ENCODE measurements around the gene FAM20A.
"Not testable (repeated sequence)": the region's sequence is repeated elsewhere in the genome, so short reads cannot be mapped to it uniquely, and the experiment has no call there.

Gene FAM20A

DNA sequence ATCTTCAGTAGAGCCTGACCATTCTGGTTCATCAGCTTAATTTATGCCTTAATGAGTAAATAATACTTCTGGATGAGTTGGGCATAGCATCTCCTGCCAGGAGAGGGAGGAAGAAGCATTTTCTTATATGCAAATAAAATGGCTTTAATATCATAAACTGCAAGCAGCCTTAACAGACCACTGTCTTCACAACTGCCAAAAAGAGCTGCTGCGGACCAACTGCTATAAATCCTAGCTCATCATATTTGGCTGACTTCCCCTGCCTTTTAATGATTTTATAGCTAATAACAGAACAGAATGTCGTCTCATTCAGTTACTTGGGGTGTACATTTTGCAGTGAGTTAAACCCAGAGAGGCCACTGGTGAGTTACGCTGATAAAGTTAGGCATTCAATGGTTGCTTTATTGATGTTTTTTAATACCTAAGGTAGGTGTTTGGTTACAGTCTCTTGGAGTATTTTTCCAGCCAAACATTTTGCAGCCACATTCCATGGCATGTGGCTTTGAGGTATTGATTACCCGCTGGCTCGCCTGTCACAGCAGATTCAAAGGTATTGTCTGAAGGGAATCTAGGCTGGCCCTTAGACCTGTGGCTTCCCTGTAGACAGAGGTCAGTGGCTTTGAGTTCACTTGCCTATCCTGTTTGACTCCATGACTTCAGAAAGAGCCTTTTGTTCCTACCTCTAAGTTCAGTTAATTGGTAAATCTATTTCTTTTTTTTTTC is 16.4 kb downstream of the FAM20A start:
- Histone ChIP-seq H3K9ac (ENCODE audit: low read depth, low read length) (no peak overlapping the region), H3K4me1 (ENCODE audit: control insufficient read depth, insufficient read depth, low read length) (no peaks in the 10 kb centered on the region), H3K4me3 (ENCODE audit: low read length) (no peak overlapping the region), H3K9me3 (replicated peaks; ENCODE audit: low read length) (no peaks in the 10 kb centered on the region), H3K36me3 (ENCODE audit: insufficient read depth, low read length) (no peaks in the 10 kb centered on the region), H3K27me3 (ENCODE audit: control insufficient read depth, insufficient read depth, low read length) (no peaks in the 10 kb centered on the region), H3K4me2 (ENCODE audit: low read length) (no peak overlapping the region)

DNA sequence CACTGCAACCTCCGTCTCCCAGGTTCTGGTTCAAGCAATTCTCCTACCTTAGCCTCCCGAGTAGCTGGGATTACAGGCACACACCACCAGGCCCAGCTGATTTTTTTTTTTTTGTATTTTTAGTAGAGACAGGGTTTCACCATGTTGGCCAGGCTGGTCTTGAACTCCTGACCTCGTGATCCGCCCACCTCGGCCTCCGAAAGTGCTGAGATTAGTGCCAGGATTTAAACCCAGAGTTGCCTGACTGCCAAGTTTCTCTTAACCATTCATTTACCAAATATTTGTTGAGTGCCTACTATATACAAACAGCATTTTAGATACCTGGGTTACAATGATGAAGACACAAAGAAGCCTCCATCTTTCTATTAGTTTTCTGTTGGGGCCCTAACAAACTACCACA is 18.3 kb downstream of the FAM20A start:
- not testable (repeated sequence) for H3K9ac ChIP-seq (ENCODE audit: low read depth, low read length); H3K9me3 ChIP-seq (replicated peaks; ENCODE audit: low read length); H3K27me3 ChIP-seq (ENCODE audit: control insufficient read depth, insufficient read depth, low read length); H3K4me1 ChIP-seq (ENCODE audit: control insufficient read depth, insufficient read depth, low read length); H3K36me3 ChIP-seq (ENCODE audit: insufficient read depth, low read length); H3K4me3 ChIP-seq (ENCODE audit: low read length); H3K4me2 ChIP-seq (ENCODE audit: low read length)

DNA sequence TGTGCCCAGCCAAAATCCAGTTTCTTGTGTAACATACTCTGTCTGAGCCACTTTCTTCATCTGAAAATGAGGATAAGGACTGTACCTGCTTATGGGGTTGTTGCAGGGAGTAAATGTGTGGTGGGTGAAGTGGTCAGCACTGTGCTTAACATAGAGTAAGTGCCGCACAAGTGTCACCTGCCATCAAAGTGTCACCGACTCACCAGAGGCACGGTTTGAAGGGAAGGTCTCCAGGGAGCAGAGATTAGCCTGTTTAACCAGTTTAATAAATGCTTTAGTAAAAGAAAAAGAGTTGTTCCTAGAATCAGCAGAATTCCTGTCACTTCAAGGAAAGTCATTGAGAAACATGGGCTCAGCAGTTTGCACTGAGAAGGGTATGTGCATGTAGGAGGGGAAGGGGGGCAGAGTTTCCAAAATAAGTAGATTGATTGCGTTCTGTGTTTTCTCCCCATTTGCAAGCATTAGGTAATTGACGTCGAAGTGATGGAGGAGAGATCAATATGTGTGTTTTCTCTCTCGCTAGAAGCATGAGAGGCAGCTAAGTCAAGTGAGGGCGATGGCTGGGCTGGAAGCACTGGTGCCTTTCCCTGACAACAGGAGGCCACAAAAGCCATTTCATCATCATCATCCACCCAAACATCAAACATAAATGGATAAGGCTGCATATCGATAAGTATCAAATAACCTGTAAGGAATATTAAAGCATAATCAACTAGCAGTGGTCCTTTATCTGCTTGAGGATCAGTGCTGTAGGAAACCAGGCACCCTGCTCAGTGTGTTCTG is 19.1 kb downstream of the FAM20A start:
- Histone ChIP-seq H3K36me3 (ENCODE audit: insufficient read depth, low read length) (no peaks in the 10 kb centered on the region), H3K9ac (ENCODE audit: low read depth, low read length) (no peak overlapping the region), H3K4me1 (ENCODE audit: control insufficient read depth, insufficient read depth, low read length) (no peaks in the 10 kb centered on the region), H3K4me3 (ENCODE audit: low read length) (no peak overlapping the region), H3K27me3 (ENCODE audit: control insufficient read depth, insufficient read depth, low read length) (peaks cover 3% of the 10 kb centered on the region), H3K4me2 (ENCODE audit: low read length) (no peak overlapping the region), H3K9me3 (replicated peaks; ENCODE audit: low read length) (no peaks in the 10 kb centered on the region)

DNA sequence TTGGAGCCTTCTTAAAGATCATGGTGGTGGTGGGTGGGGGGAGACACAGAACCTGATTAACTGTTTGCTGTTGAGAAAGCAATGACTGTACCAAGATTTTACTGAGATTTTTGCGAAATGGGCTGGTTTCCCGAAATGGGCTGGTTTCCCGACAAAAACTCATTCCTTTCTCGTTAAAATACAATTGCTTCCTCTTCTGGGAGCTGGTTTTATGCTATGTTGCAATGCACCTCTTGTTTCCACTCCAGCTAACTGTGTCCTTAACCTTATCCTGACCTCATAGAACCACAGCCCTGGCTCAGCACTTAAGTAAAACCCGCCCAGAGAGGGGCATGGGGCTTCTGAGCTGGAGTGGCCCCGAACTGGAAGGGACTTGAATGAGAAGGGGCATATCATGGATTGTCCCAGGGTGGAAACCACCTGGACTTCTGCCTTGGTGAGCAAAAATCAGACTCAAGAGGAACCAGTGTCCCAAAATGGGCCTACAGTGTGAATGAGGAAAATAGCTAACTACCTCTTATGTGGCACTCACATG is 20.9 kb downstream of the FAM20A start:
- Histone ChIP-seq H3K9ac (ENCODE audit: low read depth, low read length) (no peak overlapping the region), H3K9me3 (replicated peaks; ENCODE audit: low read length) (no peaks in the 10 kb centered on the region), H3K4me2 (ENCODE audit: low read length) (no peak overlapping the region), H3K27me3 (ENCODE audit: control insufficient read depth, insufficient read depth, low read length) (peaks cover 3% of the 10 kb centered on the region), H3K36me3 (ENCODE audit: insufficient read depth, low read length) (no peaks in the 10 kb centered on the region), H3K4me1 (ENCODE audit: control insufficient read depth, insufficient read depth, low read length) (no peaks in the 10 kb centered on the region), H3K4me3 (ENCODE audit: low read length) (no peak overlapping the region)

DNA sequence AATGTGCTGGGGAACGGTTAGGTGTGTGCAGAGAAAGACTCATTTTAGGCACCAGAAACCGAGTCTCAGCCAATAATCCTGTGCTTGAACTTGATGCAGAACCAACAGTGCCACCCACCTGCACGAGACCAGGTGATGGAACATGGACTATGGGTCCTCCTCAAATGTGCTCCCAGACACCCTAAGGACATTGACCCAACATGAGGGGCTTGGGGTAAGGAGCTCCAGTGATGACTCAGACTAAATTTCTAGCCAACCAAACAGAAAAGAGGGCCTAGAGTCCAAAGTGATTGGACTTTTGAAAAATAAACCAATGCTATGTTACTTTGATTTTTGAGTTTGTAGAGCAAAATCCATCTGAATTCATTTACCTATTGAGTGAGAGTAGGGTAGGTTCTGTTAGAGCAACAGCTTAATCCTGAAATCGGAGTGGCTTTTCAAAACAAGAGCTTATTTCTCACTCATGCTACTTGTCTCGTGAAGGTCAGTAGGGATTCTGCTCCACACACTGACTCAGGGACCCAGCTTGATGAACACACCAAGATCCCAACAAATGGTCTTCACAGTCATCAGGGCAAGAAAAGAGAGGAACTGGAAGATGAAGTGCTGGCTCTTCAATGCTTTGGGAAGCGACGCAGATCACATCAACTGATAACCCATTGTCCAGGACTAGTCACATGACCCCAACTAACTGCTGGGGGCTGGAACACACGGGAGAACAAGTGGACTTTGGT is 21.8 kb downstream of the FAM20A start:
- Histone ChIP-seq H3K27me3 (ENCODE audit: control insufficient read depth, insufficient read depth, low read length) (peaks cover 3% of the 10 kb centered on the region), H3K36me3 (ENCODE audit: insufficient read depth, low read length) (no peaks in the 10 kb centered on the region), H3K9me3 (replicated peaks; ENCODE audit: low read length) (no peaks in the 10 kb centered on the region), H3K4me1 (ENCODE audit: control insufficient read depth, insufficient read depth, low read length) (no peaks in the 10 kb centered on the region), H3K4me3 (ENCODE audit: low read length) (no peak overlapping the region), H3K9ac (ENCODE audit: low read depth, low read length) (no peak overlapping the region), H3K4me2 (ENCODE audit: low read length) (no peak overlapping the region)

DNA sequence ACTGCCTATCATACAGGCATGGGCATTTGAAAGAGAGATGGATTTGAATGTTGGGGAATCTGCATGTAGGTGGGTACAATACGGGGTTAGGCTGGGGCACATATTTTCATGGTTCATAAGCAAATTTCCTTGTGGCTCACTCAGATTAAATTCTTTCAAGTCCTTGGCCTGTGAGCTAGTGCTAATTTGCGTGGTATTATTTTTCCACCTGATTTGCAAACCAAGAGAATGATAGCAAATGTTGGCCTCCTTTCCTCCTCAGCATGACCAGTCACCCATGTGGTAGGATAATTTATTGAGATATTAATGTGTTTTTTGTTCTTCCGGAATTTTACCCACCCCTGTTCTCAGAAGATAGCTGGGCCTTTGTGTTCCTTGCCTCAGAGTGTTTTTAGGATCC is 22.9 kb downstream of the FAM20A start:
- H3K4me3 ChIP-seq (ENCODE audit: low read length): no peak overlapping the region
- peaks cover 3% of the 10 kb centered on the region for H3K27me3 ChIP-seq (ENCODE audit: control insufficient read depth, insufficient read depth, low read length)
- no peaks in the 10 kb centered on the region for H3K4me1 ChIP-seq (ENCODE audit: control insufficient read depth, insufficient read depth, low read length)

GRCh38 chr17:68577497-68577821 is 23.7 kb downstream of the FAM20A start:
- Histone ChIP-seq H3K4me3 (ENCODE audit: low read length) (no peak overlapping the region), H3K36me3 (ENCODE audit: insufficient read depth, low read length) (no peaks in the 10 kb centered on the region), H3K9ac (ENCODE audit: low read depth, low read length) (no peak overlapping the region)

More for the DNA sequence above, 22.9 kb downstream of the FAM20A start:
- Histone ChIP-seq H3K4me2 (ENCODE audit: low read length) (no peak overlapping the region), H3K9ac (ENCODE audit: low read depth, low read length) (no peak overlapping the region), H3K9me3 (replicated peaks; ENCODE audit: low read length) (no peaks in the 10 kb centered on the region), H3K36me3 (ENCODE audit: insufficient read depth, low read length) (no peaks in the 10 kb centered on the region)

DNA sequence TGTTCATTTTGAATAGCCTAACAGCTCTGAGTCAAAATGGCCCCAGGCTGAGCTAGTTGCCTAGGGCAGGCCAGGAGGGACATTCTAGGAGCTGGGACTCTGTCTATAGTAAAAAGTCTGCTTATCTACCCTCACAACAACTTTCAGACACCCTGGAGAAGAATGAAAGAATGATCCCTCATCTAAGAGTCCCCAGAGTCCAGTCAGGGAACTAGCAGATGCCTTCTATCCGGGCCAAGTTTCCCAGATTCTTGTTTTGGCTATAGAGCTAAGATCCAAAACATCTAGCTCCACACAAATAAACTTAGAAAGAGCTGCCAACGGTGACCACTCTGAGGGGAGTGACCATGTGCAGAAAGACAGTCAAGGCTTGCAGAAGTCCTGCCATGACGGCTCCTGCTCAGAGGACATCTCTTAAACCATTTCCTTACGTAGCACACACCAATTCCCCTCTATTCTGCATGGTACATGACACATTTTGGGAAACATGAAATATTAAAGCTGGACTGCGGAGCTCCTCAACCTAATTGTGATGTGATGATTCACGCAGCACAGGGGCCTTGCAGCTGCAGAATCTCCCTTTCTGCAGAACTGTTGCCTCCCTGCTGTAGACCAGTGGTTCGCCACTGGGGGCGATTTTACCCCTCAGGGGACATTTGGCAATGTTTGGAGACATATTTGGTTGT is 24.2 kb downstream of the FAM20A start:
- Histone ChIP-seq H3K36me3 (ENCODE audit: insufficient read depth, low read length) (no peaks in the 10 kb centered on the region), H3K9me3 (replicated peaks; ENCODE audit: low read length) (no peaks in the 10 kb centered on the region), H3K4me3 (ENCODE audit: low read length) (no peak overlapping the region), H3K27me3 (ENCODE audit: control insufficient read depth, insufficient read depth, low read length) (peaks cover 3% of the 10 kb centered on the region), H3K4me2 (ENCODE audit: low read length) (no peak overlapping the region), H3K4me1 (ENCODE audit: control insufficient read depth, insufficient read depth, low read length) (no peaks in the 10 kb centered on the region), H3K9ac (ENCODE audit: low read depth, low read length) (no peak overlapping the region)

More at GRCh38 chr17:68577497-68577821, 23.7 kb downstream of the FAM20A start:
- Histone ChIP-seq H3K4me2 (ENCODE audit: low read length) (no peak overlapping the region), H3K4me1 (ENCODE audit: control insufficient read depth, insufficient read depth, low read length) (no peaks in the 10 kb centered on the region), H3K27me3 (ENCODE audit: control insufficient read depth, insufficient read depth, low read length) (peaks cover 3% of the 10 kb centered on the region), H3K9me3 (replicated peaks; ENCODE audit: low read length) (no peaks in the 10 kb centered on the region)

- Histone ChIP-seq H3K4me2 (ENCODE audit: low read length) (no peak overlapping the region), H3K36me3 (ENCODE audit: insufficient read depth, low read length) (no peaks in the 10 kb centered on the region), H3K4me1 (ENCODE audit: control insufficient read depth, insufficient read depth, low read length) (no peaks in the 10 kb centered on the region), H3K4me3 (ENCODE audit: low read length) (no peak overlapping the region), H3K27me3 (ENCODE audit: control insufficient read depth, insufficient read depth, low read length) (peaks cover 7% of the 10 kb centered on the region), H3K9ac (ENCODE audit: low read depth, low read length) (no peak overlapping the region), H3K9me3 (replicated peaks; ENCODE audit: low read length) (no peaks in the 10 kb centered on the region)
Observed at GRCh38 chr17:68576137-68576536, 25.0 kb downstream of the FAM20A start.

GRCh38 chr17:68573338-68573737 is 27.8 kb downstream of the FAM20A start:
- Histone ChIP-seq H3K4me1 (ENCODE audit: control insufficient read depth, insufficient read depth, low read length) (no peaks in the 10 kb centered on the region), H3K36me3 (ENCODE audit: insufficient read depth, low read length) (no peaks in the 10 kb centered on the region), H3K4me3 (ENCODE audit: low read length) (no peak overlapping the region)

More at GRCh38 chr17:68573338-68573737, 27.8 kb downstream of the FAM20A start:
- peaks cover 11% of the 10 kb centered on the region for H3K27me3 ChIP-seq (ENCODE audit: control insufficient read depth, insufficient read depth, low read length)
- H3K9ac ChIP-seq (ENCODE audit: low read depth, low read length): no peak overlapping the region
- H3K4me2 ChIP-seq (ENCODE audit: low read length): no peak overlapping the region
- H3K9me3 ChIP-seq (replicated peaks; ENCODE audit: low read length): no peaks in the 10 kb centered on the region
